Prostate gland (tissue), 2 donors: ENCODE measurements around the gene HDAC4. TPM values are rescaled to one million over a fixed set of nuclear protein-coding genes. Genes with fewer than 3 reads are reported as not detected.

Experiments used
- DNase-seq: peaks from one replicate; pipeline ENCODE4 v3.0.0-alpha.2; 2019; ENCODE audit warnings: low spot score
- H3K27ac ChIP-seq, 2 donors: fragments of 200-600 bp; sonication (generic); 2 replicates each; pipeline ENCODE4 v1.5.1; 2017 to 2019
- H3K27me3 ChIP-seq: fragments of 200-600 bp; sonication (generic); replicated peaks from 2 replicates; pipeline ENCODE4 v1.5.1; 2019; ENCODE audit not compliant: insufficient read depth
- H3K36me3 ChIP-seq, 2 donors: fragments of 200-600 bp; sonication (generic); 1 replicate in 1 of 2; 2 replicates in 1 of 2; pipeline versions ENCODE4 v1.5.1 to v1.8.1; 2017 to 2019
- H3K4me1 ChIP-seq: fragments of 200-600 bp; sonication (generic); replicated peaks from 2 replicates; pipeline ENCODE4 v1.5.1; 2019
- H3K4me3 ChIP-seq, 2 donors: fragments of 200-600 bp; sonication (generic); 2 replicates each; pipeline ENCODE4 v1.5.1; 2017 to 2019
- H3K9me3 ChIP-seq: fragments of 200-600 bp; sonication (generic); 2 replicates; pipeline ENCODE4 v1.5.1; 2017
- CTCF ChIP-seq, 4 experiments: fragments of 200-600 bp in 2 of 4; fragments of 450-650 bp in 2 of 4; sonication (generic) in 2 of 4; IDR thresholded peaks; 1 replicate in 3 of 4; 2 replicates in 1 of 4; pipeline ENCODE4 v1.5.1; 2016 to 2019; ENCODE audit warnings: antibody characterized with exemption in 4 of 4, mild to moderate bottlenecking in 2 of 4, moderate library complexity in 2 of 4
- POLR2A ChIP-seq: fragments of 450-650 bp; IDR thresholded peaks from one replicate; pipeline ENCODE4 v1.6.1; 2016; ENCODE audit warnings: antibody characterized with exemption, mild to moderate bottlenecking
- POLR2AphosphoS5 ChIP-seq: sonication (generic); formaldehyde crosslinking; IDR thresholded peaks from one replicate; pipeline ENCODE4 v1.6.1; 2017; ENCODE audit warnings: antibody characterized with exemption
- WGBS: methylation state at CpG from one replicate; pipeline ENCODE4 v1.1.5; 2018; 5-methylcytosine and 5-hydroxymethylcytosine counted together
- intact Hi-C: fragments of 100-400 bp; cut with DNase I; formaldehyde crosslinking; loops from one replicate; pipeline ENCODE4 v1.14.2; 2022
- total RNA-seq, 2 donors: library from RNA; depleted of rRNA; stranded (reverse); fragments of >200 nt; gene quantifications; one replicate each; pipeline ENCODE4 v1.1.0, GENCODE V29; 2016

The HDAC4 gene
- total RNA-seq, 2 donors from 2014 or later = 41.8 to 44.2 TPM

DNA sequence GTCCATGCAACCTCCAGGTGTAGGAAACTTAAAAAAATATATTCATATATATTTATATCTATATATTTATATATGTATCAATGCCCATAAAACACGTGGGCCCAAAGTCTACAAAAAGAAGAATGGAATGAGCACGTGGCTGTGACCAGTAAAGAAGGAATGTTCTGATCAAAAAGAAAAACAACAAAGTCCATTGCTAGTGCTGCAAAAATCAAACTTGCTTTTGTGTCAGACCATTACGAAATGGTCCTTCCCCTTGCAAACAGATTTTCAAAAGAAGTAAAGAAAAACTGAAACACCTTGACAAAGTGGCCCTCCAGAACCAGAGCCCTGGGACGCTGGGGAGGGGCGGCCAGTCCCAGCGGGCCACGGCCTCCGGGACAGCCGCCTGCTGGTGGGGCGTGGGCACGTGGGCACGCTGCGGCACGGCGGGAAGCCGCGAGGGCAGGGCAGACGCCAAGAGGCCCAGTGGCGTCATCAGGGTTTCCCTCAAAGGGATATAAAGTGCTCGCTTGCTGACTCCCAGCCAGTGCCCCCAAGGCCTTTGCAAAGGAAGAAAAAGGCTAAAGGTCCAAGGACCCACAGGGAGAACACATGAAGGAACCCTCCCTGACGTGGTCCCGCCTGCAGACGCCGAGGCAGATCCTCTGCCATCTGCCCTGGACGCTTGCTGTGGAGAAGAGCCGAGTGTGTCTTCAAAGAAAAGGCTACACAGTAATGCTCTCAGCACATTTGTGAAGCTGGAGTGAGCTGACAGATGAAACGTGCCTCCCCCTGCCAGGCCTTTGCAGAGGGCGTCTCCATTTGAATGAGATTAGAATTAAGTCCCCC, 351.2 kb downstream of the HDAC4 start:
- Histone ChIP-seq H3K27me3 (no peaks in the 10 kb centered on the region), H3K9me3 (no peaks in the 10 kb centered on the region), H3K27ac (no peak overlapping the region), H3K4me3 (no peak overlapping the region), H3K36me3 (peaks cover 0 to 5% of the 10 kb centered on the region in 2 donors), H3K4me1 (no peaks in the 10 kb centered on the region)
- DNase-seq = no peak
- TF ChIP-seq POLR2A = no peak
- no peak for TF ChIP-seq CTCF (IDR thresholded peaks at IDR 0.05)
- no peak for TF ChIP-seq POLR2AphosphoS5
- intact Hi-C loops = no loop called here
- WGBS = 89% methylated on average over 28 of the region's 28 CpGs

GRCh38 chr2:239048736-239049135, 352.1 kb downstream of the HDAC4 start:
- no peak overlapping the region for H3K27ac ChIP-seq
- H3K9me3 ChIP-seq = no peaks in the 10 kb centered on the region
- no peaks in the 10 kb centered on the region for H3K4me1 ChIP-seq
- no peak overlapping the region for H3K4me3 ChIP-seq
- 67% methylated on average over 16 of the region's 16 CpGs for WGBS
- H3K27me3 ChIP-seq = no peaks in the 10 kb centered on the region
- H3K36me3 ChIP-seq = peaks cover 0 to 5% of the 10 kb centered on the region in 2 donors
- TF ChIP-seq POLR2A (no peak), CTCF (IDR thresholded peaks at IDR 0.05) (no peak), POLR2AphosphoS5 (no peak)
- intact Hi-C loops = no loop called here
- no peak for DNase-seq

DNA sequence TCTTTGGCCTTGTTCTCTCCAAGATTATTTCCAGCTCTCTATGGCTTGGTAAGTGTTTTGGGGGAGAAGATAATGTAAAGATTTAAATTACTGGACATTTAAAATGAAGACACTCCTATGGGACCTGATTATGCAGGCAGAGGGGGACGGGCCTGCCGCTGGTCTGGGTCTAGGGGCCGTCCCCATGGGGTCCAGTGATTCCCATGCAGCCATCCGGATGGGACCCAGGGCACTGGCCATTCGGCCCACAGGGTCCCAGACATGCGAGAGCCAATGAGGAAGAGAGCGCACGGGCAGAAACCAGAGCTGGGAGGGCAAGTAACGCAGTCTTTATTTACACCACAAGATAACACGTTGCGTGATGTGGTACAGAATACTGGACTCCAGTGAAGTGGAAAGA, 353.0 kb downstream of the HDAC4 start:
- no peaks in the 10 kb centered on the region for H3K9me3 ChIP-seq
- no peaks in the 10 kb centered on the region for H3K4me1 ChIP-seq
- TF ChIP-seq CTCF (IDR thresholded peaks at IDR 0.05) (no peak), POLR2AphosphoS5 (no peak), POLR2A (no peak)
- H3K27me3 ChIP-seq = no peaks in the 10 kb centered on the region
- peaks cover 0 to 5% of the 10 kb centered on the region in 2 donors for H3K36me3 ChIP-seq
- intact Hi-C loops = no loop called here
- WGBS = 95% methylated on average over 11 of the region's 11 CpGs
- H3K4me3 ChIP-seq = no peak overlapping the region
- no peak overlapping the region for H3K27ac ChIP-seq
- no peak for DNase-seq

- Histone ChIP-seq H3K9me3 (no peaks in the 10 kb centered on the region), H3K4me3 (no peak overlapping the region), H3K4me1 (no peaks in the 10 kb centered on the region), H3K36me3 (peaks cover 0 to 5% of the 10 kb centered on the region in 2 donors), H3K27ac (no peak overlapping the region), H3K27me3 (no peaks in the 10 kb centered on the region)
- no peak for DNase-seq
- intact Hi-C loops = no loop called here
- TF ChIP-seq POLR2AphosphoS5 (no peak), CTCF (IDR thresholded peaks at IDR 0.05) (no peak), POLR2A (no peak)
- WGBS = 95% methylated on average over 8 of the region's 8 CpGs
Observed at GRCh38 chr2:239047420-239047819, 353.4 kb downstream of the HDAC4 start.

DNA sequence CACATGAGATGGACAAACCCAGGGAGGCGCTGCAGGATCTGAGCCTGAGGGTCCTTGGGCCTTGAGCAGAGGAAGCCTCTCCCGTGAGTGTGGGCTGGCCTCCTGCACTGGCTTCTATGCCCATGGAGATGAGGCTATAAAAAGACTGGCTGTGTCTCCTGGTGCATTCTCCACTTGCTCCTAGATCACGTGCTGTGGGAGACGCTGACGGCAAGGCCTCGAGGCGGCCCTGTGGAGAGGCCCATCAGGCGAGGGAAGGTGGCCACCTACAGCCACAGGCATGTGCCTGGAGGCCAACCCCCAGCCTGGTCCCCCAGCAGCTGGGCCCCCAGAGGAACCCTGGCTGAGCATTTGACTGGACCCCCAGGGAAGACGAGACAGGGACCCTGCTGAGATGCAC, 354.0 kb downstream of the HDAC4 start:
- no peaks in the 10 kb centered on the region for H3K4me1 ChIP-seq
- no peak overlapping the region for H3K4me3 ChIP-seq
- 91% methylated on average over 9 of the region's 9 CpGs for WGBS
- H3K36me3 ChIP-seq = peaks cover 0 to 5% of the 10 kb centered on the region in 2 donors
- intact Hi-C loops = no loop called here
- H3K27ac ChIP-seq = no peak overlapping the region
- H3K27me3 ChIP-seq = no peaks in the 10 kb centered on the region
- no peaks in the 10 kb centered on the region for H3K9me3 ChIP-seq
- no peak for DNase-seq
- no peak for TF ChIP-seq POLR2AphosphoS5
- no peak for TF ChIP-seq CTCF (IDR thresholded peaks at IDR 0.05)
- TF ChIP-seq POLR2A = no peak
